Activated naive CD8-positive, alpha-beta T cell treated with anti-CD3 and anti-CD28 coated beads, Interleukin-2, amount 50 U/mL, for 16 hours (primary cell): ENCODE results near the gene SLC19A1.
"Not testable (repeated sequence)": the region's sequence is repeated elsewhere in the genome, so short reads cannot be mapped to it uniquely, and the experiment has no call there.

ENCODE experiments used
- DNase-seq: peaks from one replicate; pipeline ENCODE4 v3.0.0-alpha.2; 2020; ENCODE audit warnings: low read depth, low spot score

The SLC19A1 gene

DNA sequence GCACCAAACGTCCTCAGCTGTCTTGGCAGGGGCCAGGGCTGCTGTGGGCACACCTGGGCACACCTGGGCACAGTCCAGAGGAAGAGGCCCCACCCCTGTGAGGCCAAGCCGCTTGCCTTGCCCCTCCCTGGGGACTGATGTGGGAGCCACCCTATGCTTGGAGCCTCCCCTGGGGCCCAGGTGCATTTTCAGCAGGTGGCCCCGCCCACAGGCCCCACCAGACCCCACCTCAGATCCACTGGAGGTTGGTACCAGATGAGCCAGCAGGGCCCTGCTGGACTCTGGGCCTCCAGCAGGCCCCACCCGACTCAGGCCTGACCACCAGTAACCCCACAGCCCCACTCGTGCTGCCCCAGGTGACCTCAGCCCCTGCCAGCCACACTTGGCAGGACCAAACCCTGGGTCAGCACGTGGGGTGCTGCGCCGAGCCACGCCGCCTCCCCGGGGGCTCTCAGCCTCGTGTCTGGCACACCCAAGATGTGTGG, 8.8 kb downstream of the SLC19A1 start:
- DNase-seq, result no peak

DNA sequence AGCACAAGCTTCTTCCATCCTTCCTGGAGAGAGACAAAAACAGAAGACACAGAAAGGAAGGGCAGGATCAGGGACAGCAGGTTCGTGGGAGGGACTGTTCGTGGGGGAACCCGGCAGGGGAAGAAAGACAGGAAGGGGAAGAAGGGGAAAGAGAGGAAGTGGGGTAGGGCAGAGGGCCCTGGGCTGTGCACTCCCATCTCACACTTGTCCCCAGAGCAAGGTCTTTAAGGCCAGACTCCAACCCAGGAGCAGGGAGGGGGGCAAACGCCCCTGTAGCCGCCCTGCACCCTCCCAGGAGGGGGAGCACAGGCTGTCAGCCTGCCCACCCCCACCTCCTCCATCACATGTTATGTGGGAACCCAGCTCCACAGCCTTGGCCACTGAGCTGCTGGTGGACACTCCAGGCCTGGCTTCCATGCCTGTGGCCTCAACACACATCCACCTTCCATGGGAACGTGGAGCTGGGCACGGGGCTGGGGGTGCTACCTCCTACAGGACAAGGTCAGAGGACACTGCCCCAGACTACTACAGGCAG, 9.3 kb downstream of the SLC19A1 start:
- no peak for DNase-seq

DNA sequence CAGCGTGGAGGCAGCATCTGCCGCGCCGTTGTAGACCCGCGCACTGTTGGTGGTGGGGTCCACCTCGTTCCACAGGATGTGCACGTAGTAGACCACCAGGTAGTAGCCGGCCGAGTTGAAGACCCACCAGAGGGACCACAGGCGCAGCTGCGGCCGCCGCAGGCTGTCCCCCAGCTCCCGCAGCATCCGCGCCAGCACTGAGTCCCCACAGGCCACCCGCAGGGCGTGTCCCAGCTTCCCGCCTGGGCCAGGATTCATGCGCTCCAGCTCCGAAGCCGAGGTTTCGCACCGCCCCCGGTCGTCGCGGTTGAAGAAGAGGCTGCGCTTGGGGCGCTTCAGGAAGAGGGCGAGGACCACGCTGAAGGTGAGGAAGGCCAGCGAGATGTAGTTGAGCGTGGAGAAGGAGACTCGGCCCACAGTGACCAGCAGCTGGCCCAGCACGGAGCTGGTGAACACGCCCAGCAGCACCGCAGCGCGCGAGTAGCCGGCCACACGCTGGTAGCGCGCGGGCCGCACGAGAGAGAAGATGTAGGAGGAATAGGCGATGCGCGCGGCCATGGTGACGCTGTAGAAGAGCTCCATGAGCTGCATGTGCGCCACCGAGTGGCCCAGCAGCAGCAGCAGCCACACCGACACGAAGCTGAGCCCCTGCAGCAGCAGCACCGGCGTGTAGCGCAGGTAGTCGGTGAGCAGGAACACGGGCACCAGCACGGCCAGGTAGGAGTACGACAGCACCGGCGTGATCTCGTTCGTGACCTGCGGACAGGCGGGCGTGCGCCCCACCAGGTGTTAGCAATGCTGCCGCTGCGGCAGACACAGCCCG, 10.6 kb downstream of the SLC19A1 start:
- DNase-seq, result no peak

DNA sequence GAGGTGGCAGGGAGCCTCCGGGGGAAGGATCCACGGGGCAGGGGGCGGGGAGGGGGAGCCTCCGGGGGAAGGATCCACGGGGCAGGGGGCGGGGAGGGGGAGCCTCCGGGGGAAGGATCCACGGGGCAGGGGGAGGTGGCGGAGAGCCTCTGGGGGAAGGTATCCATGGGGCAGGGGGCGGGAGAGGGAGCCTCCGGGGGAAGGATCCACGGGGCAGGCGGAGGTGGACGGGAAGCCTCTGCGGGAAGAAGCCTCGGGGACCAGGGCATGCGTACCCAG, 11.2 kb downstream of the SLC19A1 start:
- DNase-seq, result not testable (repeated sequence)

DNA sequence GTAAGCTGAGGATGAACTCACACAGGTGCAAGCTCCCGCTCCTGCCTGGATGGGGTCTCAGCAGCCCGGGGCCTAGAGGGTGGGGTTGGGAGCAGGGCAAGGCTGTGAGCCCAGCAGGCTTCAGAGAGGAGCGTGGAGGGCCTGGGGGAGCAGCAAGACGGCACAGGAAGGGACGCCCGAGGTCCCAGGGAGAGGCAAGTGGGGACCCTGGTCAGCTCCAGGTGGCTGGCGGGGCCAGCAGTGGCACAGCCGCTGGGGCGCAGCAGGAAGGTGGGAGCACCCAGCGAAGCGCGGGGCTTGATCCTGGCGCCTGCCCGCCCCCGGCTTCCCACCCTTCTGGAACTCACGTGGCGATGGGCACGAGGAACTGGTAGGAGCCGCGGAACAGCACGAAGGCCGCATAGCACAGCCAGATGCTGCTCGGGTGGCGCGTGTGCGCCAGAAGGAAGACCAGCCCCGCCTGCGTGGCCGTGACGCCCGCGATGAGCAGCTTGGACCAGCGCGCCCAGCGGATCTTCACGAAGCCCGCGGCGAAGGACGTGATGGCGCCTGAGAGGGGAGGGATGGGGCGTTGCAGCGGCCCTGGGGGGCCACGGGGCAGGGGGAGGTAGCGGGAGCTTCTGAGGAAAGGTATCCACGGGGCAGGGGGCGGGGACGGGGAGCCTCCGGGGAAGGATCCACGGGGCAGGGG, 11.7 kb downstream of the SLC19A1 start:
- DNase-seq, result no peak

DNA sequence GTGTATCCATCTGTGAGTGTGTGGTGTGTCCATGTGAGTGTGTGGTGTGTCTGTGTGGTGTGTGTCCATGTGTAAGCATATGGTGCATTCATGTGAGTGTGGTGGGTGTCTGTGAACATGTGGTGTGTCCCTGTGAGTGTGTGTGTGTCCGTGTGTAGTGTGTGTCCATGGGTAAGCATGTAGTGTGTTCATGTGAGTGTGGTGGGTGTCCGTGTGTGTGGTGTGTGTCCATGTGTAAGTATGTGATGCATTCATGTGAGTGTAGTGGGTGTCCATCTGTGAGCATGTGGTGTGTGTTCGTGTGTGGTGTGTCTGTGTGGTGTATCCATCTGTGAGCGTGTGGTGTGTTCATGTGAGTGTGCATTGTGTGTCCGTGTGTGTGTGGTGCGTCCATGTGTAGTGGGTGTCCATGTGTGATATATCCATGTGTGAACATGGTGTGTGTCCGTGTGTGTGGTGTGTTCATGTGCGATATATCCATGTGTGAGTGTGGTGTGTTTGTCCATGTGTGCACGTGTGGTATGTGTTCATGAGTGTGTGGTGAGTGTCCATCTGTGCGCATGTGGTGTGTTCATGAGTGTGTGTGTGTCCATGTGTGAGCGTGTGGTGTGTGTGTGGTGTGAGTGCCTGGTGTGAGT, 12.3 kb downstream of the SLC19A1 start:
- DNase-seq, result no peak

DNA sequence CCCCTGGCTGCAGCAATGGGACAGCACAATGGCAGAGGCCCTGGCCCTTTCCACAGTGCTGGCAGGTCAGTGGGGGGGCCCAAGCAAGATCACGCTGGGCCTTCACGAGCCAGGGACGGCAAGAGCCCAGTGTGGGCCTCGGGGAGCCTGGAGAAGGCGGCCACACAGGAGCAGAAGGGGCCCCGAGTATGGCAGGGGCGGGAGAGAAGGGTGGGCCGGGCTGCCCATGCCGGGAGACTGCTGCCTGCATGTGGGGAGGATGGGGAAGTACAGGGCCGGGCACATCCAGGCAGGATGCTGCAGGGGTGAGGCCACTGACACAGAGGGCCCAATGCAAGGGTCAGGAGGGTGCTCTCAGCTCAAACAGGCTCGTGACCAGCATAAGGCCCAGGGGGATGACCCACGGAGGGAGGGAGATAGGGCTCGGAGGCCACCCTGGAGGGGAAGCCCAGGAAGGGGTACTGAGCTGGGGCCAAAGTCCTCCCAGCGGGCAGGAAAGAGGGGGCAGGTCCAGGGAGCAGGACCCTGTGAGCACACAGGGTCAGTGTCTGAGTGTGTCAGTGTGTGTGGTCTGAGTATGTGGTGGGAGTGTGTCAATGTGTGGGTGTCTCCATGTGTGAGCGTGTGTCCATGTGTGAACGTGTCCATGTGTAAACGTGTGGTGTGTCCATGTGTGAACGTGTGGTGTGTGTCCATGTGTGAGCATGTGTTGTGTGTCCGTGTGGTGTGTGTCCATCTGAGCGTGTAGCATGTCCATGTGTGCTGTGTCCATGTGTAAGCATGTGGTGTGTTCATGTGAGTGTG, 13.1 kb downstream of the SLC19A1 start:
- no peak for DNase-seq

DNA sequence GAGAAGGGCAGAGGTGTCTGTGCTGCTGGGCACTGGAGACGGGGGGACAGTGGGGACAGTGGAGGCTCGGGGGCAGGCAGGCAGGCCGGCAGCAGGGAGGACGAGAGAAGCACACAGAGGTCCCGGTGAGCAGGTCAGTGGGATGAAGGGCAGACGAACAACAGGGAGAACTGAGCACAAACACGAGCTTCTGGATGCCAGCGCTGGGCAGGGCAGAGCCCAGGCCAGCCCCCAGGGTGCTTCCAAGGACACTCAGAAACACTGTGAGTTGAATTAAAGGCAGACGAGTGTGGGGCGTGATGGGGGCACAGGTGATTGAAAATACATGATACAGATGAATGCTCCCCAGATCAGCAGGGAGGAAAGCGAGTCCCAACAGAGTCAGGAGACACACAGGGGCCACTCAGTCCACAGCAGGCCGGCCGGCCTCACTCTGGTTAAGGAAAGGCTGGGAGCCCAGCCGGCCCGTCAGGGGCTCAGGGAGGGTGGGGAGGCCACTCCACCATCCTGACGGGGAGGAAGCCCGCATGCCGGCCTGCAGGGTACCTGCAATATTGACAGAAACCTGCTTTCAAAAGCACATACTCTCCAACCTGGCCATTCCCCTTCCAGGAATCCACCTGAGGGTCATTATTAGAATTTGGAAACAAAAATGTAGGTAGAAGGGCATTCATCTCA, 14.1 kb downstream of the SLC19A1 start:
- DNase-seq, result no peak

DNA sequence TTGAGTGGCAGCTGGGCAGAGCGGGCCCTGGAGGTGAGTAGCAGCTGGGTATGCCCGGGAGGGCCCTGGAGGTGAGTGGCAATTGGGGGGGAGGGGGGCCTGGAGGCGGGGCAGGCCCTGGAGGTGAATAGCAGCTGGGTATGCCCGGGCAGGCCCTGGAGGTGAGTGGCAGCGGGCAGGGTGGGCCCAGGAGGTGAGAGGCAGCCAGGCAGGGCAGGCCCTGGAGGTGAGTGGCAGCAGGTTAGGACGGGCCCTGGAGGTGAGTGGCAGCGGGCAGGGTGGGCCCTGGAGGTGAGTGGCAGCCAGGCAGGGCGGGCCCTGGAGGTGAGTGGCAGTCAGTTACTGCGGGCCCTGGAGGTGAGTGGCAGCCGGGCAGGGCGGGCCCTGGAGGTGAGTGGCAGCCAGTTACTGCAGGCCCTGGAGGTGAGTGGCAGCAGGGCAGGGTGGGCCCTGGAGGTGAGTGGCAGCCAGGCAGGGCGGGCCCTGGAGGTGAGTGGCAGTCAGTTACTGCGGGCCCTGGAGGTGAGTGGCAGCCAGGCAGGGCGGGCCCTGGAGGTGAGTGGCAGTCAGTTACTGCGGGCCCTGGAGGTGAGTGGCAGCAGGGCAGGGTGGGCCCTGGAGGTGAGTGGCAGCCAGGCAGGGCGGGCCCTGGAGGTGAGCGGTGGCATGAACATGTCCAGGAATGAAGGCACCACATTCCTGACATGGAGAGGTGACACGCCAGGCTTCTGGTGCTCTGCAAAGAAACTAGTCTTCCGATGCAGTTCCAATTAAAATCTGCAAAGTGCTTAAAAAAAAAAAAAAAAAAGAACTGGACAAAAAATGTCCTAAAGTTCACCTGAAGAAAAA, 14.9 kb downstream of the SLC19A1 start:
- DNase-seq, result not testable (repeated sequence)

DNA sequence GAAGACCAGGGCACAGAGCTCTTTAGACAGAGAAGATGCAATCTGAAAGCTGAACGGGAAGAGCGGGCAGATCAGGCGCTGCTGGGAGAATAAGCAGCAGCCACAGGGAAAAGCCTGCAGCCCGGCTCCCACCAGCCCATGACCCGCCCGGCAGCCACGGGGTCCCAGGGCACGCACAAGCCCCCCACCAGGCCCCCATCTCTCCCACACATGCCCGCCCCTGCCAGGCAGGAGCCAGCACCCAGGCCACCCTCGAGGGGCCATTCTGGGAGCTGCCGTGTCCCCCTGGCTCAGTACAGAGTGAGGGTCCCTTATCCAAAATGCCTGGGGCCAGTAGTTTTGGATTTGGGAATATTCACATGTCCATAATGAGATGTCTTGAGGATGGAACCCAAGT, 16.3 kb downstream of the SLC19A1 start:
- DNase-seq, result no peak

DNA sequence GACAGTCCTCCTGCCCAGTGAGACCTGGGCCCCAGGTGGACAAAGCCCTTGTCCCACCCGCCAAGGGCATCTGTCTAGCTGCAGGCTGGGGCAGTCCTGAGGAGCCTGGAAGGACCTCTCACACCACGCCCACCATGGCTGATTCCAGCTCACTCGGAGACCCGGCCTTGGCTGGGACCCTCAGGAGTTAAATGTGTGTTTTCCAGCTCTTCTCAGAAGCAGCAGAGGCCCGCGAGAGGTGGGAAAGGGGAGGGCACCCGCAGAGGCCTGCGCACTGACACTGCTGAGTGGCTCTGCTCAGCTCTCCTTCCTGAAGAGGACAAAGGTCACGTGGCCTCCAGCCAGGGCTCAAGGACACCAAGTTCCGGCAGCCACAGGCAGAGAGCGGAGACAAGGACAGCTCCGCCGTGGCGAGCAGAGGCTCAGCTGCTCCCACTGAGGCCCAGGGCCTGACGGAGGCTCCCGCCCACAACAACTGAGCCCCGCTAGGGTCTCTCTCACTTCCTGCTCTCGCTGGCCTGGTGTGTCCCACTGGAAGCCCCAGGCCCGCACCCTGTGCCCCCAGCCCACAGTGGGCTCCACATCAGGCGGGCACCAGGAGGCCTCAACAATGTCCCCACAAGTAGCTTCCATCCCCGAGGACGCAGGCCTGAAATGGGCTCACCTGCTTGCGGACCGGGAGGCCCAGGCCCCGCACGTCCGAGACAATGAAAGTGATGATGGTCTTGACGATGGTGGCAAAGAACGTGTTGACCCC, 16.9 kb downstream of the SLC19A1 start:
- DNase-seq, result no peak

DNA sequence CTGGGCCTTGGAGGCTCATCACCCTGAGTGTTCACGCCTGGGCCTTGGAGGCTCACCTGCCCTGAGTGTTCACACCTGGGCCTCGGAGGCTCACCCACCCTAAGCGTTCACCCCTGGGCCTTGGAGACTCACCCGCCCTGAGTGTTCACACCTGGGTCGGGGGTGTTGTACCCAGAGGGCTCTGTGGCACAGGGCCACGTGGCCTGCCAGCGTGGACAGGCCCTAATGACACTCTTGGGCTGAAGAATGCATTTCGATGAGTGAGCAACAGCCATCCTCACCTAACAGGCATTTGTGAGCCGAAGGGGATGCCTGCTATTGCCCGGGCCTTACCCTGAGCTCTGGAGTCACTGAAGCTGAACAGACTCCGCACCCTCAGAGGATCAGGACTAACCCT, 17.5 kb downstream of the SLC19A1 start:
- DNase-seq, result no peak

DNA sequence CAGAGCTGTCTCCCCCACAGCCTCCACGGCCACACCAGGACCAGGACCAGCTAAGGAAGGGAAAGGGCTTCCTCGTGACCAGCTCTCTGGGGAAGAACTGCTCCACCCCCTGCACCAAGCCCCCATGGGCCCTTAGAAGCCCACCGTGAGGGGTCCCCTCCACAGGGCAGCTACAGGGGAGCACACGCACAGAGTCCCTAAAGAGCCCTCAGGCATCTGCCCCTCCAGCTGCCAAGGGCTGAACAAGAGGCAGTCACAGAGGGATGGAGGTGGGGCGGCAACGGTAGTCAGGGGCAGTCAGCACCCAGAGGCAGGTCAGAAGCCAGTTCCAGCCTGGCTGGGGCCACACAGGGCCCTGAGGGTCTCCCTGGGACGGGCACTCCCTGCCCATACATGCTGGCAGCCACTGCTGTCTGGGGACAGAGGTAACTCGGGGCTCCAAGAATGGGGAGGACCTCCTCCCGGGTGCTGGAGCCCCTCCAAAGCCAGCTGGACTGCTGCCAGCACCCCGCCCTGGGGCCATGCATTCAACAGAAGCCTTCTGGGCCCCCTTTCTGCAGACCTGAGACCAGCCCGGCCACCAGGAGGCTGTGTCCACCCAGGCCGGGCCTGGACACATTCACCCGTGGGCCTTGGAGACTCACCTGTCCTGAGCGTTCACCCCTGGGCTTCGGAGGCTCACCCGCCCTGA, 18.7 kb downstream of the SLC19A1 start:
- no peak for DNase-seq

DNA sequence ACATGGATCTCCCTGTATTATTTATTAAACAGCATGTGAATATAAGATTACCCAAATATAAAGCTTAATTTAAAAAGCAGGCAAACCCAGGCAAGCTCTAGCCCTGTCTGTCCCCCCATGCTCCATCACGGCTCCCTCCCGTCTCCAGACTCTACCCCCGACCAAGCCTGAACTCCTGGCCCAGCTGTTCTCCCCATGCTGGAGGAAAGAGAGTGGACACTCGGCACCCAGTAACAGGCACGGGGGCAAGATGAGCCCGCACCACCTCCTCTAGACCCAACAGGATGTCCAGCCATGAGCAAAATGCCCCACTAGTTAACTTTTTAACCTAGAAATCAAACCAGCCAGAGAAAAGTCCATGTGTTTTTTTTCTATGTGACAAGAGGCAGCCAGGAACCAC, 19.3 kb downstream of the SLC19A1 start:
- no peak for DNase-seq

DNA sequence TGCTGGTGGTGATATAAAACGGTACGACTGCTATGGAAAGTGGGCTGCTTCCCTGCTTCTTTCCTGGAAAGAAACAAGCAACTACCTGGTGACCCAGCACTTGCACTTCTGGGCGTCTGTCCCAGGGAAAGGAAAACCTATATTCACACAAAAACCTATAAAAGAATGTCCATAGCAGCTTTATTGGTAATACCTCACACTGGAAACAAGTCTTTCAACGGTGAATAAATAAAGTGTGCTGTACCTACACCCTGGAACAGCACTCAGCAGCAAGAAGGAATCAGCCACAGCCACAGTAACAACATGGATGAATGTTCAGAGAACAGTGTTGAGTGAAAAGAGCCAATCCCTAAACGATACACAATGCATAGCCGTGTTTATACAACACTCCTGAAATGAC, 19.9 kb downstream of the SLC19A1 start:
- DNase-seq, result no peak

DNA sequence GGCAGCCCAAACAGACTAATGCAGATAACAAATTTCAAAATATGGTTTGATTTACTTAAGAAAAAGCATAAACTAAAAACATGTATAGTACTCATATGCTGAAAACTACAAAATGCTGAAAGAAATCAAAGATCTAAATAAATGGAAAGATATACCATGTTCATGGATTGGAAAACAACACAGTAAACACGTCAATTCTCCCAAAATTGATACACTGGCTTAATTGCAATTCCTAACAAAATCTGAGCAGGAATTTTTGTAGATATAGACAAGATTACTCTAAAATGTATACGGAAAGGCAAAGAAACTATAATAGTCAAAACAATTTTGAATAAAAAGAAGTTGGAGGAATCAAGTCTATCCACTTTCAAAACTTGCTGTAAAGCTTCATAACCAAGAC, 21.0 kb downstream of the SLC19A1 start:
- no peak for DNase-seq

DNA sequence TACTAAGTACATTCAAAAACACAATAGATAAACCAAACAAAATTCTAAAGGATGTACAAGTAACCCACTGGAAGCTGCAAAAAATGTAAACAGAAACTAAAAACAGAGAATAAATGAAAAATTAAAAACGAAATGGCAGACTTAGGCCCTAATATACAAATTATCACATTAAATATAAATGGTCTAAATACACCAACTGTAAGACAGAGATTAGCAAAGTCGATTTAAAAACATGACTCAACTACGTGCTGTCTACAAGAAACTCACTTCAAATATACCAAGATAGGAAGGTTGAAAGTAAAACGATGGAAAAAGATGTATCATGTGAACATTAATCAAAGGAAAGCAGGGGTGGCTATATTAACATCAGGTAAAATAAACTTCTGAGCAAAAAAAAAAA, 23.1 kb downstream of the SLC19A1 start:
- no peak for DNase-seq

DNA sequence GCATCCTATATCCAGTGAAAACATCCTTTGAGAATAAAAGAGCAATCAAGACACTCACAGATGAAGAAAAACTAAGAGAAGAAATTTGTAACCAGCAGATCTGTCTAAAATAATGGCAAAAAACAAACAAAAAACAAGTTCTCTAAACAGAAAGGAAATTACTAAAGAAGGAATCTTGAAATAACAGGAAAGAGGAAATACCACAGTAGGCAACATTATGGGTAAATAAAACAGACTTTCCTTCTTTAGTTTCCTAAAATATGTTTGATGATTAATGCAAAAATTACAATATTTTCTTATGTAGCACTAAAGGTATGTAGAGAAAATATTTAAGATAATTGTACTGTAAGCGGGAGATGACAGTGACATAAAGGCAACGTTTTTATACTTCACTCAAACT, 23.5 kb downstream of the SLC19A1 start:
- DNase-seq, result no peak
